ENCODE measurements around the gene TMEM238L.

TMEM238L gene

GRCh38 chr17:10803350-10803749 is 549 bp downstream of the TMEM238L start:
- DNase-seq = no peak

GRCh38 chr17:10802496-10803284 is 1.2 kb downstream of the TMEM238L start:
- DNase-seq = no peak

GRCh38 chr17:10799407-10799806 is 4.5 kb downstream of the TMEM238L start:
- no peak for DNase-seq

GRCh38 chr17:10798910-10799309 is 5.0 kb downstream of the TMEM238L start:
- DNase-seq = no peak

- DNase-seq = no peak
Measured at GRCh38 chr17:10798332-10798749, 5.6 kb downstream of the TMEM238L start.

GRCh38 chr17:10797476-10798328 is 6.2 kb downstream of the TMEM238L start:
- no peak for DNase-seq

GRCh38 chr17:10793816-10794215 is 10.1 kb downstream of the TMEM238L start:
- no peak for DNase-seq

- DNase-seq = no peak
Measured at GRCh38 chr17:10793256-10793655, 10.6 kb downstream of the TMEM238L start.

- no peak for DNase-seq
Measured at GRCh38 chr17:10792151-10792550, 11.7 kb downstream of the TMEM238L start.

GRCh38 chr17:10790491-10791401 is 13.2 kb downstream of the TMEM238L start:
- no peak for DNase-seq

- DNase-seq = no peak
Measured at GRCh38 chr17:10789694-10790271, 14.1 kb downstream of the TMEM238L start.

- DNase-seq = no peak
Measured at GRCh38 chr17:10787306-10788045, 16.4 kb downstream of the TMEM238L start.

- no peak for DNase-seq
Measured at GRCh38 chr17:10785295-10785694, 18.6 kb downstream of the TMEM238L start.

GRCh38 chr17:10779609-10780008 is 24.3 kb downstream of the TMEM238L start:
- DNase-seq = no peak

GRCh38 chr17:10777890-10778289 is 26.0 kb downstream of the TMEM238L start:
- DNase-seq = no peak

- DNase-seq = no peak
Measured at GRCh38 chr17:10777131-10777807, 26.6 kb downstream of the TMEM238L start.

GRCh38 chr17:10776381-10776780 is 27.5 kb downstream of the TMEM238L start:
- DNase-seq = no peak

GRCh38 chr17:10775740-10776356 is 28.1 kb downstream of the TMEM238L start:
- no peak for DNase-seq

GRCh38 chr17:10775058-10775457 is 28.8 kb downstream of the TMEM238L start:
- no peak for DNase-seq

GRCh38 chr17:10773391-10773790 is 30.5 kb downstream of the TMEM238L start:
- DNase-seq = no peak
